ENCODE results near the gene CNOT9.

DNA sequence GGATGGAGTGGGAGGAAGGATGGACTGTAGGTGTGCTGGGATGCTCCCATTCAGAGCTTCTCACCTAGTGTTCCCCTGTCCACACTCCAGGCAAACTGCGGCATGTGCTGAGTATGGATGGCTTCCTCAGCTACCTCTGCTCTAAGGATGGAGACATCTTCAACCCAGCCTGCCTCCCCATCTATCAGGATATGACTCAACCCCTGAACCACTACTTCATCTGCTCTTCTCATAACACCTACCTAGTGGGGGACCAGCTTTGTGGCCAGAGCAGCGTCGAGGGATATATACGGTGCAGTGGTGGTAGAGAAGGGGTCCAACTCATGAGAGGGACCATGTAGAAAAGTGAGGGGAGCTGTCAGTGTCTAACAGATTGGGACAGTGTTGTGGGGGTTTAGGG lies 59.3 kb downstream of the CNOT9 start:
- TF ChIP-seq HIVEP1 (CRISPR knock-in tag; IDR thresholded peaks at IDR 0.05) (no peak), ZNF251 (CRISPR knock-in tag; IDR thresholded peaks at IDR 0.05) (no peak), ZNF121 (CRISPR knock-in tag; IDR thresholded peaks at IDR 0.05) (no peak), ZNF180 (CRISPR knock-in tag; IDR thresholded peaks at IDR 0.05; ENCODE audit: borderline replicate concordance, low read depth) (no peak), WIZ (CRISPR knock-in tag; IDR thresholded peaks at IDR 0.05) (no peak), MAZ (IDR thresholded peaks at IDR 0.05; ENCODE audit: borderline replicate concordance, low read depth, low read length) (no peak), MAZ (CRISPR knock-in tag; IDR thresholded peaks at IDR 0.05; ENCODE audit: low read depth) (no peak), HDAC6 (IDR thresholded peaks at IDR 0.05; ENCODE audit: low read depth, low read length) (no peak), MXI1 (IDR thresholded peaks at IDR 0.05; ENCODE audit: borderline replicate concordance, low read depth, low read length) (no peak)
- TF ChIP-seq, protein P1, sequence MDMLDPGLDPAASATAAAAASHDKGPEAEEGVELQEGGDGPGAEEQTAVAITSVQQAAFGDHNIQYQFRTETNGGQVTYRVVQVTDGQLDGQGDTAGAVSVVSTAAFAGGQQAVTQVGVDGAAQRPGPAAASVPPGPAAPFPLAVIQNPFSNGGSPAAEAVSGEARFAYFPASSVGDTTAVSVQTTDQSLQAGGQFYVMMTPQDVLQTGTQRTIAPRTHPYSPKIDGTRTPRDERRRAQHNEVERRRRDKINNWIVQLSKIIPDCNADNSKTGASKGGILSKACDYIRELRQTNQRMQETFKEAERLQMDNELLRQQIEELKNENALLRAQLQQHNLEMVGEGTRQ (IDR thresholded peaks at IDR 0.05; ENCODE audit: low read depth, low read length) = no peak
- TF ChIP-seq, protein P1 (CRISPR knock-in tag; IDR thresholded peaks at IDR 0.05; ENCODE audit: borderline replicate concordance) = no peak
- TF ChIP-seq, protein P2, sequence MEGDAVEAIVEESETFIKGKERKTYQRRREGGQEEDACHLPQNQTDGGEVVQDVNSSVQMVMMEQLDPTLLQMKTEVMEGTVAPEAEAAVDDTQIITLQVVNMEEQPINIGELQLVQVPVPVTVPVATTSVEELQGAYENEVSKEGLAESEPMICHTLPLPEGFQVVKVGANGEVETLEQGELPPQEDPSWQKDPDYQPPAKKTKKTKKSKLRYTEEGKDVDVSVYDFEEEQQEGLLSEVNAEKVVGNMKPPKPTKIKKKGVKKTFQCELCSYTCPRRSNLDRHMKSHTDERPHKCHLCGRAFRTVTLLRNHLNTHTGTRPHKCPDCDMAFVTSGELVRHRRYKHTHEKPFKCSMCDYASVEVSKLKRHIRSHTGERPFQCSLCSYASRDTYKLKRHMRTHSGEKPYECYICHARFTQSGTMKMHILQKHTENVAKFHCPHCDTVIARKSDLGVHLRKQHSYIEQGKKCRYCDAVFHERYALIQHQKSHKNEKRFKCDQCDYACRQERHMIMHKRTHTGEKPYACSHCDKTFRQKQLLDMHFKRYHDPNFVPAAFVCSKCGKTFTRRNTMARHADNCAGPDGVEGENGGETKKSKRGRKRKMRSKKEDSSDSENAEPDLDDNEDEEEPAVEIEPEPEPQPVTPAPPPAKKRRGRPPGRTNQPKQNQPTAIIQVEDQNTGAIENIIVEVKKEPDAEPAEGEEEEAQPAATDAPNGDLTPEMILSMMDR (CRISPR knock-in tag; IDR thresholded peaks at IDR 0.05) = no peak

All from HepG2 (cell line).